IPS-18a (cell line): ENCODE results near the gene RFTN1.

Experiments used
- H3K27ac ChIP-seq: one replicate; pipeline ENCODE4 v1.5.1; 2013; ENCODE audit warnings: low read length
- H3K27me3 ChIP-seq: one replicate; pipeline ENCODE4 v1.6.1; 2013; ENCODE audit warnings: mild to moderate bottlenecking, low read length; ENCODE audit not compliant: control insufficient read depth, insufficient read depth
- H3K36me3 ChIP-seq: one replicate; pipeline ENCODE4 v1.6.1; 2013; ENCODE audit warnings: low read depth, low read length; ENCODE audit not compliant: control insufficient read depth
- H3K4me1 ChIP-seq: one replicate; pipeline ENCODE4 v1.6.1; 2013; ENCODE audit warnings: low read depth, low read length; ENCODE audit not compliant: control insufficient read depth
- H3K4me3 ChIP-seq: one replicate; pipeline ENCODE4 v1.5.1; 2013; ENCODE audit warnings: low read length
- H3K9ac ChIP-seq: one replicate; pipeline ENCODE4 v1.6.1; 2013; ENCODE audit warnings: mild to moderate bottlenecking, low read length, moderate library complexity
- H3K9me3 ChIP-seq: one replicate; pipeline ENCODE4 v1.6.1; 2013; ENCODE audit warnings: low read depth, low read length; ENCODE audit not compliant: control insufficient read depth

The RFTN1 gene

GRCh38 chr3:16513141-16514020 lies at the start of gene RFTN1:
Gene RFTN1 (minus strand): TSS chr3:16513699. CDS start chr3:16493869, 19,830 bp downstream.
- peak within 1 kb of the TSS; percentile 6 for H3K9ac ChIP-seq
- H3K4me1 ChIP-seq = peaks cover 10% of the 10 kb centered on the region
- H3K36me3 ChIP-seq = no peaks in the 10 kb centered on the region
- no peak within 1 kb of the TSS for H3K27ac ChIP-seq
- peak within 1 kb of the TSS; percentile 62 for H3K4me3 ChIP-seq
- H3K9me3 ChIP-seq = no peaks in the 10 kb centered on the region
- peaks cover 62% of the 10 kb centered on the region for H3K27me3 ChIP-seq

GRCh38 chr3:16559653-16560365 lies 46.3 kb upstream of the RFTN1 start:
- Histone ChIP-seq H3K9ac (no peak overlapping the region), H3K9me3 (no peaks in the 10 kb centered on the region), H3K4me3 (no peak overlapping the region), H3K36me3 (no peaks in the 10 kb centered on the region), H3K27me3 (no peaks in the 10 kb centered on the region), H3K4me1 (no peaks in the 10 kb centered on the region), H3K27ac (no peak overlapping the region)

GRCh38 chr3:16554126-16554525 lies 40.6 kb upstream of the RFTN1 start:
- no peak overlapping the region for H3K27ac ChIP-seq
- no peak overlapping the region for H3K9ac ChIP-seq
- H3K4me1 ChIP-seq = peaks cover 8% of the 10 kb centered on the region
- H3K9me3 ChIP-seq = no peaks in the 10 kb centered on the region
- no peaks in the 10 kb centered on the region for H3K36me3 ChIP-seq
- H3K27me3 ChIP-seq = no peaks in the 10 kb centered on the region
- no peak overlapping the region for H3K4me3 ChIP-seq

GRCh38 chr3:16552757-16553156 lies 39.3 kb upstream of the RFTN1 start:
- Histone ChIP-seq H3K27me3 (no peaks in the 10 kb centered on the region), H3K4me3 (no peak overlapping the region), H3K4me1 (peaks cover 8% of the 10 kb centered on the region), H3K36me3 (no peaks in the 10 kb centered on the region), H3K9ac (no peak overlapping the region), H3K9me3 (no peaks in the 10 kb centered on the region), H3K27ac (no peak overlapping the region)

- no peaks in the 10 kb centered on the region for H3K27me3 ChIP-seq
- peaks cover 8% of the 10 kb centered on the region for H3K4me1 ChIP-seq
- peak overlapping the region; percentile 23 for H3K9ac ChIP-seq
- H3K36me3 ChIP-seq = no peaks in the 10 kb centered on the region
- H3K9me3 ChIP-seq = no peaks in the 10 kb centered on the region
- H3K27ac ChIP-seq = no peak overlapping the region
- H3K4me3 ChIP-seq = no peak overlapping the region
Measured at GRCh38 chr3:16551342-16551976, 38.0 kb upstream of the RFTN1 start.

GRCh38 chr3:16550676-16551341 lies 37.3 kb upstream of the RFTN1 start:
- no peaks in the 10 kb centered on the region for H3K9me3 ChIP-seq
- peak overlapping the region; percentile 23 for H3K9ac ChIP-seq
- no peaks in the 10 kb centered on the region for H3K27me3 ChIP-seq
- H3K36me3 ChIP-seq = no peaks in the 10 kb centered on the region
- peak overlapping the region; percentile 71 for H3K27ac ChIP-seq
- H3K4me3 ChIP-seq = peak overlapping the region; percentile 3
- peaks cover 8% of the 10 kb centered on the region for H3K4me1 ChIP-seq

GRCh38 chr3:16550305-16550675 lies 36.8 kb upstream of the RFTN1 start:
- H3K4me3 ChIP-seq = peak overlapping the region; percentile 3
- no peak overlapping the region for H3K27ac ChIP-seq
- peaks cover 8% of the 10 kb centered on the region for H3K4me1 ChIP-seq
- no peaks in the 10 kb centered on the region for H3K36me3 ChIP-seq
- H3K27me3 ChIP-seq = no peaks in the 10 kb centered on the region
- H3K9me3 ChIP-seq = no peaks in the 10 kb centered on the region
- peak overlapping the region; percentile 23 for H3K9ac ChIP-seq

- Histone ChIP-seq H3K36me3 (no peaks in the 10 kb centered on the region), H3K9ac (no peak overlapping the region), H3K4me1 (peaks cover 8% of the 10 kb centered on the region), H3K9me3 (no peaks in the 10 kb centered on the region), H3K27me3 (no peaks in the 10 kb centered on the region), H3K4me3 (no peak overlapping the region), H3K27ac (no peak overlapping the region)
Measured at GRCh38 chr3:16548721-16549120, 35.2 kb upstream of the RFTN1 start.

- Histone ChIP-seq H3K27ac (no peak overlapping the region), H3K9me3 (no peaks in the 10 kb centered on the region), H3K36me3 (no peaks in the 10 kb centered on the region), H3K9ac (no peak overlapping the region), H3K4me1 (peaks cover 8% of the 10 kb centered on the region), H3K27me3 (no peaks in the 10 kb centered on the region), H3K4me3 (no peak overlapping the region)
Measured at GRCh38 chr3:16547561-16548357, 34.3 kb upstream of the RFTN1 start.

GRCh38 chr3:16546186-16547010 lies 32.9 kb upstream of the RFTN1 start:
- Histone ChIP-seq H3K9me3 (no peaks in the 10 kb centered on the region), H3K4me3 (no peak overlapping the region), H3K4me1 (peaks cover 8% of the 10 kb centered on the region), H3K27ac (no peak overlapping the region), H3K27me3 (no peaks in the 10 kb centered on the region), H3K36me3 (no peaks in the 10 kb centered on the region), H3K9ac (no peak overlapping the region)
